Measurements from ENCODE around the gene ALG8. TPM values are rescaled to one million over a fixed set of nuclear protein-coding genes. Genes with fewer than 3 reads are reported as not detected.
A peak's percentile ranks its signal among the peaks of the same experiment; 100 is the strongest.
"Not testable (repeated sequence)": the region's sequence is repeated elsewhere in the genome, so short reads cannot be mapped to it uniquely, and the experiment has no call there.

The ALG8 gene
- total RNA-seq, 2 donors from 2014 or later: 42.9 to 72.1 TPM

DNA sequence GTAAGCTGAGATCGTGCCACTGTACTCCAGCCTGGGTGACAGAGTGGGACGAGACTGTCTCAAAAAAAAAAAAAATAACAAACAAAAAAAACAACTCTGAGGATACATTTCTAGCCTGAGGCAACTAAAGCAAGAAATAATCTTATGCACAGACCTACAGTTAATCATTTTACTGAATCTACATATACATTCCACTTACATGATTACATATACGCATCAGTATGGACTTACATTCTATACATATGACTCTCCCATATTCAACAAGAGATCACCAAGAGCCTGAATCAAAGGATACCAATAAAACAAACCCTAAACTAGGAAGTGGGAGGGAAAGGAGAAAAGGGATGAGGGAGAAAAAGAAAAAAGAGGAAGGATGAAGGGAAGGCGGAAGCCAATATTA, 1.1 kb downstream of the ALG8 start:
- Mint-ChIP-seq H3K27ac (peak overlapping the region; percentile 19 to 94), H3K36me3 (peaks cover 35 to 55% of the 10 kb centered on the region in 2 donors)
- ATAC-seq: no peak

GRCh38 chr11:78132475-78132874, 7.0 kb downstream of the ALG8 start:
- Mint-ChIP-seq H3K36me3 (peaks cover 12 to 20% of the 10 kb centered on the region in 2 donors), H3K9me3 (no peaks in the 10 kb centered on the region), H3K27ac (no peak overlapping the region)
- DNase-seq (ENCODE audit: low spot score in 2 of 2) (no peak), ATAC-seq (no peak)

More for the DNA sequence above, 1.1 kb downstream of the ALG8 start:
- H3K9me3 Mint-ChIP-seq: no peaks in the 10 kb centered on the region
- DNase-seq (ENCODE audit: low spot score in 2 of 2): no peak

DNA sequence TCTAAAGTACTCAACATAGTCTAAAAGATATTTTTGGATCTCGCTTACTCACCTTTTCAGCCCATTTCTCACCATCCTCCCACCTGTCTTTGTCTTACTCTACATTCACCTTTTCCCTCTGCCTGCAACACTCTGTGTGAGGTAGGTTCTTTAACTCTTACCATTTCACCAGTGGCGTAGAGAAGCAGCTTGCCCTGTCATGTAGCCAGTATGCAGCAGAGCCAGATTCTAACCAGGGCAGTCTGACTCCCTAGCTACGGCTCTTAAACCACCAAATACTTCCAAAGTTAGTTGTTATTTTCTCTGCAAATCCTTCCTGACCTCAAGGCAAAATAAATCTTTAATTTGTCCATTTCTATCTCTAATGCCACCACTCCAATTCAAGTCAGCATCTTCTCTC, 7.5 kb downstream of the ALG8 start:
- Mint-ChIP-seq H3K36me3 (peaks cover 7 to 15% of the 10 kb centered on the region in 2 donors), H3K27ac (peak overlapping the region in 1 of 2 donors; percentile 13), H3K9me3 (no peaks in the 10 kb centered on the region)
- DNase-seq (ENCODE audit: low spot score in 2 of 2) (no peak), ATAC-seq (no peak)

DNA sequence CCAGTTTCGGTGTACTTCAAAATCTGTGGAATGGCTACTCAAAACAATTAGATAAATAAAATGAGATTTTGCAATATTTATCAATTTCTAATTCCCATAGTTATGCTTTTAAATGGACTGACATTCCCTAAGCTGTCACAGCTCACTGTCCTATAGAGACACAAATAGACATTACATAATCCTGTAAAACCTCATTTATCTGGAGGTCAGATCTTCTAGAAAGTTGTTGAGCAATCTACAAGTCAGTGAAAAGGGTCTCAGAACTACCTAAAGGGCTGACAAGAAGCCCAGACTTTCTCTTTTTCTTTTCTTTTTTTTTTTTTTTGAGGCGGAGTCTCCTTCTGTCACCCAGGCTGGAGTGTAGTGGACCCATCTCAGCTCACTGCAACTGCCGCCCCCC, 12.0 kb downstream of the ALG8 start:
- no peak for ATAC-seq
- Mint-ChIP-seq H3K9me3 (no peaks in the 10 kb centered on the region), H3K27ac (no peak overlapping the region), H3K36me3 (peaks cover 0 to 6% of the 10 kb centered on the region in 2 donors)
- DNase-seq (ENCODE audit: low spot score in 2 of 2): no peak

DNA sequence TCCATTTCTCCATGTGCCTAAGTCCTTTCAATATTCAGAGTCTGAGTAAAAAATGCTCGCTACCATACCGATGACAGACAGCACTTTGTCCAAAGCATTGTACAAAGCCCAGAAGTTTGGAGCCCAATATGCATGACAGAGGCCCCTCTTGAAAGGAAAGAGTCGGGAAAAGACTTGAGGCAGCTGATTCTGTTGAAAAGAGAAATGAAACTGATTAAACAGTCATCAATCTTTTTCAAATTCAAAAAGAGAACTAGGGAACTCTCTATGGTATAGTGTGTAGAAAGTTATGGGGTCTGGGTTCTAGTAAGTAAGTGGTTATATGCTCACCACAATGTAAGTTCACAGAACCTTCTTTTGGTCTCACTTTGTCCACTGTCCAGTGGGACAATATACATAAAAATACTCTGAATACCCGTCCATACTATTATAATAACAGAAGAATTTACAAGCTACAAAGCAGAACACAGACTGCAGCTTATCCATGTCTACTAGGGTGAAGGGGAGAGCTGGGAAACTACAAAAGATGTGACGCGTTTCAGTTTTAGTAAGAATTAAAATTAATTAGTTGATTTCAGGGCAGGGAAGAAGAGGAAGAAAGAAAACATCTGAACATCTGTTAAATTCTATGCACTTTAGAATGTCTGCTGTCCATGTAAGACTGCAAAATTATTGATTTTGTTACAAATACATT, 26.7 kb downstream of the ALG8 start:
- Mint-ChIP-seq H3K36me3 (peaks cover 5 to 11% of the 10 kb centered on the region in 2 donors), H3K27ac (peak overlapping the region in 1 of 2 donors; percentile 38), H3K9me3 (no peaks in the 10 kb centered on the region)
- no peak for ATAC-seq
- no peak for DNase-seq (ENCODE audit: low spot score in 2 of 2)

GRCh38 chr11:78111298-78111697, 28.1 kb downstream of the ALG8 start:
- ATAC-seq: no peak
- no peak for DNase-seq (ENCODE audit: low spot score in 2 of 2)
- H3K9me3 Mint-ChIP-seq: no peaks in the 10 kb centered on the region
- no peak overlapping the region for H3K27ac Mint-ChIP-seq
- H3K36me3 Mint-ChIP-seq: peaks cover 0 to 17% of the 10 kb centered on the region in 2 donors

DNA sequence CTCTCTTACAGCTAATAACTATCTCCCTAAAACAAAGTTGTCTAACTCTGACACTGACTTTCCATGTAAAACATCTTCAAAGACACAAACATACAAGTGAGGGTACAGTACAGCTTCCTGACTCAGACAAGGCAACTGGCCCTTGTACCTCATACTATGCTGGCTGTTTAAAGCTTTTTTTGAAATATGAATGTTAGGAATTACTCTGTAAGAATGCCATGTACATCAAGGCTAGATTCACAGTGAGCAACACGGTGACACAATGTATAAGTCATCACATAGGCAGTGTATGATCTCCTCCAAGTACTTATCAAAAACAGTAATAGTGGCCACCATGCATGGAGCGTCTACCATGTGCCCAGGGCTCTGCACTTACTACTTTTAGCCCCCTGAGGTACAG, 28.6 kb downstream of the ALG8 start:
- no peak for ATAC-seq
- Mint-ChIP-seq H3K36me3 (peaks cover 0 to 18% of the 10 kb centered on the region in 2 donors), H3K9me3 (no peaks in the 10 kb centered on the region)

DNA sequence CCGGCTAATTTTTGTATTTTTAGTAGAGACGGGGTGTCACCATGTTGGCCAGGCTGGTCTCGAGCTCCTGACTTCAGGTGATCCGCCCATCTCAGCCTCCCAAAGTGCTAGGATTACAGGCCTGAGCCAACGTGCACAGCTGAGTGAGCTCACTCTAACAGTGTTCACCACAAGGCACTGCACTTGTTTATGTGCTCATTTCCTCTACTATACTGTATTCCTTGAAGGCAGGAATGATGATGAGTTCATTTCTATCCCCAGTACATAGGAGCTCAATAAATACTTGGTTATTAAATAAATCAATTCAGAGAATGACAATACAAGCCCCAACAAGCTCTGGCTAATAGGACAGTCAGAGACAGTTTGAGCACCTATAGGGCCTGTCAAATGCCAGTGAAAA, 29.1 kb downstream of the ALG8 start:
- Mint-ChIP-seq H3K27ac (peak overlapping the region in 1 of 2 donors; percentile 16), H3K36me3 (peaks cover 0 to 18% of the 10 kb centered on the region in 2 donors), H3K9me3 (no peaks in the 10 kb centered on the region)
- ATAC-seq: no peak
- no peak for DNase-seq (ENCODE audit: low spot score in 2 of 2)

More for the DNA sequence above, 28.6 kb downstream of the ALG8 start:
- peak overlapping the region in 1 of 2 donors; percentile 9 for H3K27ac Mint-ChIP-seq
- DNase-seq (ENCODE audit: low spot score in 2 of 2): no peak

DNA sequence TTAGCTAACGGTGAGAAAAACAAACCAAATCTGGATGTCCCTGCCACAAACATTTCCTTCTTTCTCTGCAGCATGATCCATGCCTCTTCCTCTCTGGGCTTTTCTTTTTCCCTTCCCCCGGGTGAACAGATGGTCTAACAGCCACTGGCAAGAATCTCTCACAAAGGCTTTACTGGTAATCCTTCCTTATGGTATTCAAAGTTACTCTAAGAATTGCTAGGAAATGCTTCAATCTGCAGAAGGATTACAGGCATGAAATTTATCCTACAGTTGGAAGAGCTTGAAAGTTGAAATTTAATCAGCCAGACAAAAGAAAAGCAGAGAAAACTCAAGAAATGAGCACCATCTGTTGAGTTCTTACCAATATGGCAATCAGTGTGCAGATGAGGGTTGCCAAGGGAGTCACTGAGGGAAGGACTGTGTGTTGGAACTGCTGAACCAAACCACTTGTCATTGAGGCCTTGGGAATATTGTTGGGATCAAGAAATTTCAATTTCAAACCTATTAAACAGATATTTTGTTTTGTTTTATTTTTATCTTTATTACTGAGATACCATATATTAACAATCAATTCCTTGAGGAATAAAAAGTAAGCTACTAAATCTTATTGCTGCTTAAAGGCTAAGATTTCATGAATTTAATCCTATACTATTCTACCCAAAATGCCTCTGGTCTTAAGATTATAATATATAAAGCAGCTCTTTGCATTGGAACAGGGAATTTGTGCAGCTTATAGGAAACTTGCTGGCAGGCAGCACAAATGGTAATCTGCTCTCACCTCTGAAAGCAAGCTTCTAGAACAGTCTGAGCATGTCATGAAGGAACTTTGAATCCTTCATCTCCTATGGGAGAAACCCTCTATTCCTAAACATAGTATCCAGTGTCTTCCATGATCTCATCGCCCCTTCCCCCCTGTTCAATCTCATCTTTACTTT, 30.1 kb downstream of the ALG8 start:
- Mint-ChIP-seq H3K36me3 (peaks cover 0 to 18% of the 10 kb centered on the region in 2 donors), H3K27ac (peak overlapping the region; percentile 2 to 16), H3K9me3 (no peaks in the 10 kb centered on the region)
- DNase-seq (ENCODE audit: low spot score in 2 of 2) (no peak), ATAC-seq (no peak)

GRCh38 chr11:78100676-78101472, 38.6 kb downstream of the ALG8 start:
- H3K27ac Mint-ChIP-seq: no peak overlapping the region
- peaks cover 12 to 16% of the 10 kb centered on the region in 2 donors for H3K36me3 Mint-ChIP-seq
- ATAC-seq: no peak
- no peak for DNase-seq (ENCODE audit: low spot score in 2 of 2)
- H3K9me3 Mint-ChIP-seq: no peaks in the 10 kb centered on the region

DNA sequence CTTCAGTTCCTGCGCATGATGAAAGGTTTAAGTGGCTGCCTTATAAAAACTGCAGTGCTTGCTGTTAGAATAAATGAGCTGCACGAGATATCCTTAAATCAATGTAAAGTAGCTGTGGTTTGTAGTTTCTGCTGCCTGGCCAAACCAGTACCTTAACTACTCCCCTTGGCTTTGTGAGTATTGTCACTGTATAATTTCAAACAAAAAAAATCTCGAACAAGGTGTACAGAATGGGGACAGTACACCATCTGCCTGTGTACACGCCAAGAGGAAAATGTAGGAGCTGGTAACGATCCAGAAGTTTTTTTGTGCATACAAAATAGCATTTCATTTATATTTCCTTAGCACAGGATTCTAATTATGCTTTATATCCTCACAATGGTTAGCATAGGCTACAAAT, 39.2 kb downstream of the ALG8 start:
- no peak overlapping the region for H3K27ac Mint-ChIP-seq
- no peak for DNase-seq (ENCODE audit: low spot score in 2 of 2)
- peaks cover 12 to 22% of the 10 kb centered on the region in 2 donors for H3K36me3 Mint-ChIP-seq

DNA sequence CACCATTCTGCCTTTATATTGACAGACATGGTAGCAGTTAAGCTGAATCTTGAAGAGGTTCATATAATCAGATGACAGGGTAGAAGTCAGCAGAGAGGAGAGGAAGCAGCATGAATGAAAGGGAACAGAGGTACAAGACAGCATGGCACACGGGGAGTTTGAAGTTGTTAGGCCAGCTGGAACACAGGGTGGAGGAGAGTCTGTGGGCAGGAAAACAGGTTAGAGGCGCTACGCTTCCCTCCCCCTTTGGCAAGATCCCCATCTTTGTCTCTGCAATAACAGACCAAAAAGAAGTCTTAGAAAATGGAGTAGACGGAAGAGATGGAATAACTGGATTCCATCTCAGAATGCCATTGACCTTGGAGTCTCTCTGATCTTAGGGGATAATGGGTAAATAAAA, 39.8 kb downstream of the ALG8 start:
- ATAC-seq: no peak
- no peaks in the 10 kb centered on the region for H3K9me3 Mint-ChIP-seq
- peaks cover 15 to 28% of the 10 kb centered on the region in 2 donors for H3K36me3 Mint-ChIP-seq

More for the DNA sequence above, 39.2 kb downstream of the ALG8 start:
- H3K9me3 Mint-ChIP-seq: no peaks in the 10 kb centered on the region
- ATAC-seq: no peak

DNA sequence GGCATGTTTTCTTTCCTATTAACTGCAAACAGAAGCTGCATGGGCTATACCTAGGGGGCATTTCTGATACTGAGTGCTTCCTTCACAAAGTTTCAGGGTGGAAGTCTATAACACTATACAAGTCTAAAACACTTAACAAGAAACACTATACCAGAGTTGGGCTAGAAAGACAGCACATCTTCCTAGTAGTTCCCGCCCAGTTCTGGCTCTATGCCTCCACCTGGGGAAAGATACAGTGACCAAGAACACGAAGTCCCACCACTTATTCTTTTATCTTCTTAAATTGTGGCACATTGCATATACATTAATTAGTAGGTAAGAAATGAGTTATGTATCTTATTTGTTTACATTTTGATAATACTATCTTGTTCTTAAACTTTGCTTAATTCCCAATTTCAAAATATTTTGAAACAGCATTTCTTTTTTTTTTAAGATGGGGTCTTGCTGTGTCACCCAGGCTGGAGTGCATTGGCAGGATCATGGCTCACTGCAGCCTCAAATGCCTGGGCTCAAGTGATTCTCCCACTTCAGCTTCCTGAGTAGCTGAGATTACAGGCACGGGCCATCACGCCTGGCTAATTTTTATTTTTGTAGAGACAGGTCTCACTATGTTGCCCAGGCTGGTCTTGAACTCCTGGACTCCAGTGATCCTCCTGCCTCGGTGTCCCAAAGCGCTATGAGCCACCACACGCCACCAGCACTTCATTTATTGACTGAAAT, 41.6 kb downstream of the ALG8 start:
- peaks cover 20 to 33% of the 10 kb centered on the region in 2 donors for H3K36me3 Mint-ChIP-seq
- DNase-seq (ENCODE audit: low spot score in 2 of 2): no peak
- H3K9me3 Mint-ChIP-seq: no peaks in the 10 kb centered on the region
- no peak for ATAC-seq
- H3K27ac Mint-ChIP-seq: no peak overlapping the region

More for the DNA sequence above, 39.8 kb downstream of the ALG8 start:
- H3K27ac Mint-ChIP-seq: no peak overlapping the region
- no peak for DNase-seq (ENCODE audit: low spot score in 2 of 2)

GRCh38 chr11:78094250-78094649, 45.2 kb downstream of the ALG8 start:
- peak overlapping the region; percentile 77 to 85 for H3K27ac Mint-ChIP-seq
- DNase-seq (ENCODE audit: low spot score in 2 of 2) (no peak), ATAC-seq (peak; percentile 95 to 96)
- no peaks in the 10 kb centered on the region for H3K9me3 Mint-ChIP-seq
- peaks cover 14 to 23% of the 10 kb centered on the region in 2 donors for H3K36me3 Mint-ChIP-seq

DNA sequence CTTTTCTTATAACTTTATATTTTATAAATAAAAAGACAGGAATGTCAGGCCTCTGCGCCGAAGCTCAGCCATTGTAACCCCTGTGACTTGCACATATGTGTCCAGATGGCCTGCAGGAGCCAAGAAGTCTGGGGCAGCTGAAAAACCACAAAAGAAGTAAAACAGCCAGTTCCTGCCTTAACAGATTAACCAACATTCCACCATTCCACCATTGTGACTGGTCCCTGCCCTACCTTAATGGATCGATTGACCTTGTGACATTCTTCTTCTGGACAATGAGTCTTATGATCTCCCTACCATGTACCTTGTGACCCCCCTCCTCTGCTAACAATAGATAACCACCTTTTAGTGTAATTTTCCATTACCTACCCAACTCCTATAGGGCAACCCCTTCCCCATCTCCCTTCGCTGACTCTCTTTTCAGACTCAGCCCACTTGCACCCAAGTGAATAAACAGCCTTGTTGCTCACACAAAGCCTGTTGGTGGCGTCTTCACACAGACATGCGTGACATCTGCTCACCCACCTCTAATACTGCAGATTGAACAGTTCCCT, 52.8 kb downstream of the ALG8 start:
- H3K27ac Mint-ChIP-seq; ATAC-seq; H3K36me3 Mint-ChIP-seq; DNase-seq (ENCODE audit: low spot score in 2 of 2); H3K9me3 Mint-ChIP-seq: not testable (repeated sequence)

- ATAC-seq: no peak
- H3K27ac Mint-ChIP-seq: no peak overlapping the region
- no peak for DNase-seq (ENCODE audit: low spot score in 2 of 2)
- H3K9me3 Mint-ChIP-seq: no peaks in the 10 kb centered on the region
- H3K36me3 Mint-ChIP-seq: no peaks in the 10 kb centered on the region
Measured at GRCh38 chr11:78085972-78086371, 53.5 kb downstream of the ALG8 start.

Measured in activated naive CD4-positive, alpha-beta T cell treated with anti-CD3 and anti-CD28 coated beads, Interleukin-2, amount 50 U/mL, for 72 hours (primary cell).